GM13977 (cell line): ENCODE data around the gene MYLK4.

Experiments used
- DNase-seq: peaks from one replicate; pipeline ENCODE4 v3.0.0; 2012; ENCODE audit warnings: low spot score
- in situ Hi-C: fragments of 300-500 bp; cut with MboI; formaldehyde crosslinking; loops from one replicate; pipeline ENCODE4 v1.12.0; 2022; ENCODE audit warnings: low sequenced_read_pairs, low pct_unique_long_range_greater_than_20kb, mixed read lengths, inconsistent platforms; ENCODE audit not compliant: unreplicated experiment
- TF ChIP-seq, protein P1 (sequence below): IDR thresholded peaks from 2 replicates; pipeline ENCODE4 v1.5.1; 2012; ENCODE audit warnings: mild to moderate bottlenecking, control low read depth; ENCODE audit not compliant: insufficient read depth; ENCODE audit errors: extremely low read depth, missing control alignments

Gene MYLK4

DNA sequence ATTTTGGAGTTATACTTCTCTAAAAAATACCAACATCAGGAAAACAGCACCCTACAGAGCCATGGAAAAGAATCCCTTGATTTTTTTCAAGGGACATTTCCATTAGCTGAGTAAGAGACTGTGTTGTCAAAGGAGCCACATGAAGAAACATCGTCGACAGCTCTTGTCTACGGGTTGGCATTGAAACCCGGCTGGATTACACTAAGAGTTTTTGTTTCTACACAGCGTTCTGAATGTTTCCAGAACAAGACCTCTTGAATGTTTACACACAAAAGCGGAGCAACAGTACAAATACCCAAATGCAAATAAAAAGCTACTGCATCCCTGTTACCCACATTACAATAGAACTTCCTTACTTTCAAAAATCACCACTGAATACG, 2.4 kb upstream of the MYLK4 start:
- no peak for DNase-seq
- in situ Hi-C loops = no loop called here
- TF ChIP-seq, protein P1, sequence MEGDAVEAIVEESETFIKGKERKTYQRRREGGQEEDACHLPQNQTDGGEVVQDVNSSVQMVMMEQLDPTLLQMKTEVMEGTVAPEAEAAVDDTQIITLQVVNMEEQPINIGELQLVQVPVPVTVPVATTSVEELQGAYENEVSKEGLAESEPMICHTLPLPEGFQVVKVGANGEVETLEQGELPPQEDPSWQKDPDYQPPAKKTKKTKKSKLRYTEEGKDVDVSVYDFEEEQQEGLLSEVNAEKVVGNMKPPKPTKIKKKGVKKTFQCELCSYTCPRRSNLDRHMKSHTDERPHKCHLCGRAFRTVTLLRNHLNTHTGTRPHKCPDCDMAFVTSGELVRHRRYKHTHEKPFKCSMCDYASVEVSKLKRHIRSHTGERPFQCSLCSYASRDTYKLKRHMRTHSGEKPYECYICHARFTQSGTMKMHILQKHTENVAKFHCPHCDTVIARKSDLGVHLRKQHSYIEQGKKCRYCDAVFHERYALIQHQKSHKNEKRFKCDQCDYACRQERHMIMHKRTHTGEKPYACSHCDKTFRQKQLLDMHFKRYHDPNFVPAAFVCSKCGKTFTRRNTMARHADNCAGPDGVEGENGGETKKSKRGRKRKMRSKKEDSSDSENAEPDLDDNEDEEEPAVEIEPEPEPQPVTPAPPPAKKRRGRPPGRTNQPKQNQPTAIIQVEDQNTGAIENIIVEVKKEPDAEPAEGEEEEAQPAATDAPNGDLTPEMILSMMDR = no peak

DNA sequence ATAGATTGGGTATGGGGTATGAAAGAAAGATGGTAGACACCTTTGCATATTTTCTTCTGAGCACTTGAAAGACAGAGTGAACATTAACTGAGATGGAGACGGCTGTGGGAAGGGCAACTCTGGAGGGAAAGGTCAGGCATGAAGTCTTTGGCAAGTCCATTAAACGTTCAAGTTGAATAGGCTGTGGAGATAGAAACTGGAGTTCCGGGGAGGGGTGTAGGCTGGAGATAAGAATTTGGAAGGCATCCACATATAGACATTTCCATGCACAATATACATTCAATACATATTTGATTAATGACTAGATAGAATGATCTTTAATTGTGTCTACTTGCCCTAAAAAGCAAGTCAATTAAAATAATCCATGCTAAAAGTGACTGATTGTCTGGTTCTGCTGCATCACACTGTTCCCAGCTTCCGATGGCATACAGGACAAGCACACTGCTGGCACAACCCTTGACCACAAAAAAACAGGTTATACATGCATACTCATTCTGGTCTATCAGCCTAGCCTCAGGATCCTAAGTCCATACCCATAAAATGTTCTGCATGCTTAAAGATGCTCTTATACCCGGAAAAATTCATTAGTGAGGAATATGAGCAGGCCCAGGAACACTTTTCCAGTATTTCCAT, 1.9 kb upstream of the MYLK4 start:
- DNase-seq = no peak
- TF ChIP-seq, protein P1 = no peak
- in situ Hi-C loops = no loop called here

- in situ Hi-C loops = no loop called here
- DNase-seq = no peak
- TF ChIP-seq, protein P1 = no peak
These were observed 1.1 kb upstream of the MYLK4 start for GRCh38 chr6:2751871-2752270.

DNA sequence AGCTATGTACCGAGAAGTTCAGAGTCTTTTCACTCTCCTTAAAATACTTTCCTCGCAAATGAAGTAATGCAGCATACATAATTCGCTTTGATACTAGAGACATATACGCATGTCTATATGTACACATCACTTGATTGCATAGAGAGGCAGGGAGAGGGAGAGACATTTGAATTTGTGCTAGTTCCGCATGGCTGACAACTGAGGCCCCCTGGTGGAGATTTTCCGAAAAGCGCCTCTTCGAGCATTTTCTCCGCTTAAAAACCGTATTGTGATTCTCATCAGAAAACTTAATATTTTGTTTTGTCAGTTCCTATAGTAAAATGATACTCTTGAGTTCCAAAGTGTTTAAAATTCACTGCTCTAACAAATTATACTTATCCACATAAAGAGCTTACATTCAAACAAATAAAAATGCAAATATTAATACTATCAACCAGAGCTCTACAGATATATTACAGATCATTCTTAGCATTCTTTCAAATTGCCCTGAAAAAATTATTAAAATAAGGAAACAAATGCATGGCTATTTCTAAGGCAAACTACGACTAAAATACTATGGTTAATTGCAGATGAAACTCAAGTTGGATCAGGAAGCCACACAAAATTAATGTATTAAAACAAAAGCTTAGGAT, 637 bp downstream of the MYLK4 start:
- peak; percentile 55 for DNase-seq
- TF ChIP-seq, protein P1 = peak; percentile 72
- in situ Hi-C loops = no loop called here

DNA sequence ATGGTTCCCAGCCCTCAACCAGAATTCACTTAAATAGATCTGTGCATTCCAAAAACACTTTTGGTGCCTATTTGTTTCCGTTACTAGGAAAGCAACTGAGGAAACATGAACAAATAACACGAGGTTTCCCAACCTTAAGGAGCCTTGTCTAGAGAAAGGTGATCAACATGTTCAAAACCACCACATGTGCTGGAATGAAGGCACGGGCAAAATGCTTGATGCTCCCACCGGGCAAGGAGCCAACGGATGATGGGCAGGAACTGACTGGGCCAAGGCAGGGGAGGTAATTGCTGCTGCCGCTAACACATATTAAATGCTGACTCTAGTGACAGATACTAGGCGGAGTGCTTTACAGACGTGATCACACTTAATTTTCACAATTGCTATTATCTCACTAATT, 2.5 kb downstream of the MYLK4 start:
- no peak for DNase-seq
- TF ChIP-seq, protein P1 = no peak

DNA sequence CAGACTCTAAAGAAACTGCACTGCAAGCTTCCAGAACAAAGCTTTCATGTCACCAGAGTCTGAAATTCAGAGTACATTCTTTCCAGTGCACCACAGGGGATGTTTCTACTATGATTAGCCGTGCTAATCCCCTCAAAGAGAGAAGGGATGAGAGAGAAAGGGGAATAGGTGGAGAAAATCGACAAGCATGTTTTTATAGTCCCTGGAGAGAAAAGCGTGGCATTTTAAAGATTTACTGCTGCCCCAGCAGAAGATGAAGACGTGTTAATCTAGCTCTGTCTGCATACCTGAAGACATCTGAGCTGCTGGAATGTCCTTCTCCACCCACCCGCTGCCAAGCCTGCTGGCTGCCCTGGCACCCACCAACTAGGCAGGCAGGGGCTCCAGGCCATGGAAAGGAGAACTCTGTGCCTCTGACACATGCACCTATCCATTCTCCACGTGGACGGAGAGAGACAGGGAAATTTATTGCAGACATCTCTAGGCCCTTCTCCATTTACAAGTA, 4.1 kb downstream of the MYLK4 start:
- TF ChIP-seq, protein P1 = no peak
- in situ Hi-C loops = no loop called here
- no peak for DNase-seq

More for the DNA sequence above, 2.5 kb downstream of the MYLK4 start:
- in situ Hi-C loops = no loop called here
